ENCODE results near the gene CTNND1. TPM values are rescaled to one million over a fixed set of nuclear protein-coding genes. Genes with fewer than 3 reads are reported as not detected.

CTNND1 gene
- total RNA-seq, 2 donors from 2014 or later = 190 to 216 TPM

DNA sequence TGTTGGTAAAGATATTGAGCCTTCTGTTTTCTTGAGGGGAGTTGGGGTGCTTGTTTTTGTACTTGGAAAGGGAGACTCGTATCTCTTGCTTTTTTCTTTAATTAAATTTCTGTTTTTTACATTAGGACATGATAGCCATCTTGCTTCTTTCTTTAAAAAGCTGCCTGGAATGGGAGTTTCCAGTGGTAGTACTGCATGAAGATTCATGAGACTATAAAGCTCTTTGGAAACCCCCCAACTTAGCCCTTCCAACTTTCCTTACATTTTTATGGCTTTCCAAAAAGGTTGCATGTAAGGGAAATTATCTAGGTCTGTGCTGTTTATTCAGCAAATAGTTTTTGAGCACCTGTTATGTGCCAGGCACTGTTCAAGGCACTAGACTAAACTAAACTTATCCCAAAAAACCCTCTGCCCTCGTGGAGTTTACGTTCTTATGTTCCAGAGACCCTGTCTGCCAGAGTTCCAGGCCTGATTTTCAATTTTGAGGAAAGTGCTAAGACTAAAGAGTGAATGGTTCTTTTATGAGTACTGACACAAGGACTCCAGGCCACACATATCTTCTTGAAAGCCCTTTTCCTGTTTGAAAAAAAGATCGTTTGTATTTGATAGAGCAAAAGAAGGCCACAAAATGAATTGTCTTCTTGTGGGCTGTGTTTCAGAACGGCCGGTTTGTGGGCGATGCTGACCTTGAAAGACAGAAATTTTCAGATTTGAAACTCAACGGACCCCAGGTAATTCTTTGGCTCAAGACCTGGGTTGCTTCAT, 31.9 kb downstream of the CTNND1 start:
- TF ChIP-seq, protein P1, sequence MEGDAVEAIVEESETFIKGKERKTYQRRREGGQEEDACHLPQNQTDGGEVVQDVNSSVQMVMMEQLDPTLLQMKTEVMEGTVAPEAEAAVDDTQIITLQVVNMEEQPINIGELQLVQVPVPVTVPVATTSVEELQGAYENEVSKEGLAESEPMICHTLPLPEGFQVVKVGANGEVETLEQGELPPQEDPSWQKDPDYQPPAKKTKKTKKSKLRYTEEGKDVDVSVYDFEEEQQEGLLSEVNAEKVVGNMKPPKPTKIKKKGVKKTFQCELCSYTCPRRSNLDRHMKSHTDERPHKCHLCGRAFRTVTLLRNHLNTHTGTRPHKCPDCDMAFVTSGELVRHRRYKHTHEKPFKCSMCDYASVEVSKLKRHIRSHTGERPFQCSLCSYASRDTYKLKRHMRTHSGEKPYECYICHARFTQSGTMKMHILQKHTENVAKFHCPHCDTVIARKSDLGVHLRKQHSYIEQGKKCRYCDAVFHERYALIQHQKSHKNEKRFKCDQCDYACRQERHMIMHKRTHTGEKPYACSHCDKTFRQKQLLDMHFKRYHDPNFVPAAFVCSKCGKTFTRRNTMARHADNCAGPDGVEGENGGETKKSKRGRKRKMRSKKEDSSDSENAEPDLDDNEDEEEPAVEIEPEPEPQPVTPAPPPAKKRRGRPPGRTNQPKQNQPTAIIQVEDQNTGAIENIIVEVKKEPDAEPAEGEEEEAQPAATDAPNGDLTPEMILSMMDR (conservative IDR thresholded peaks at IDR 0.05) = no peak
- Histone ChIP-seq H3K27me3 (ENCODE audit: control insufficient read depth, insufficient read depth, low read length, poor library complexity, severe bottlenecking) (no peaks in the 10 kb centered on the region), H3K27ac (ENCODE audit: low read depth, low read length) (no peak overlapping the region), H3K4me3 (ENCODE audit: low read length) (no peak overlapping the region), H3K9ac (ENCODE audit: extremely low read depth, low read length, poor library complexity, severe bottlenecking) (no peak overlapping the region), H3K36me3 (ENCODE audit: control insufficient read depth, insufficient read depth, low read length) (peaks cover 61% of the 10 kb centered on the region), H3K9me3 (ENCODE audit: control insufficient read depth, low read length) (no peaks in the 10 kb centered on the region), H3K4me1 (ENCODE audit: control insufficient read depth, insufficient read depth, low read length) (peaks cover 3% of the 10 kb centered on the region)
- H3K9me3 Mint-ChIP-seq = no peaks in the 10 kb centered on the region
- peak overlapping the region; percentile 62 for H3K27ac Mint-ChIP-seq
- peaks cover 66% of the 10 kb centered on the region for H3K36me3 Mint-ChIP-seq (ENCODE audit: low read depth)
- DNase-seq = peak; percentile 25
- H3K4me3 Mint-ChIP-seq = no peak overlapping the region
- no peaks in the 10 kb centered on the region for H3K27me3 Mint-ChIP-seq (ENCODE audit: insufficient read depth)
- peaks cover 27% of the 10 kb centered on the region for H3K4me1 Mint-ChIP-seq
- WGBS, 2 experiments (ENCODE audit: insufficient coverage in 1 of 2, insufficient read length in 1 of 2) = 94 to 100% methylated on average over 1 to 8 of the region's 8 CpGs

DNA sequence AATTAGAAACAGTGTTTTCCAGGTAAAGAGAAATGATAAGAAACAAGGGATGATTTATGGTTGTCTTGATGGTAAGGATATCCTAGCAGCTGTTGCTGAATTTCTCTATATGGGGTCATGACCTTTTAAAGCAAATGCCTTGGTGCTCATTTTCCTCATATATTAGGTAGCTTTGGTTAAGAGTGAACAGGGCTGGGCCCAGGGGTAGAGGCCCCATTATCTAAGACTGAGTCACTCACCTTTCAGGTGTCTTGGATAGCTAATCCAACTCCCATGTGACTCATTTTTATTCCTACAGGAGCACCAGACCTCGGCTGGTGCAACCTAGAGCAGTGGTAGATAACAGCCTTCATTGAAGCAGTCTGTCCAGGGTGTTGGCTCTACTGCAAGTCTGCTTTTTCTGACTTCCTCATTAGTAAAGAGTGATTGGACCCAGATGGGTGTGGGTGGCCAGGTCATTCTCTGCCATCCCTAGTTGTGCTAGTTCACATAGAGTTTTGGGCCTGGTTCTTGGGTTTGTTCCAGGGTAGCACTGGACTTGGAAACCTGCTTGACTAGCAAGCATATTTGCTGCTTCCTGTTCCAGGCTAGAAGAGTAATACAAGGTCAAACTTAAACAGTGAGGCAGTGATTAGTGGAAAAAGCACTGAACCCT, 37.4 kb downstream of the CTNND1 start:
- H3K9me3 Mint-ChIP-seq = no peaks in the 10 kb centered on the region
- peak overlapping the region; percentile 31 for H3K27ac ChIP-seq (ENCODE audit: low read depth, low read length)
- no peak overlapping the region for H3K4me3 Mint-ChIP-seq
- H3K4me3 ChIP-seq (ENCODE audit: low read length) = no peak overlapping the region
- TF ChIP-seq, protein P1 (conservative IDR thresholded peaks at IDR 0.05) = no peak
- H3K4me1 ChIP-seq (ENCODE audit: control insufficient read depth, insufficient read depth, low read length) = peaks cover 11% of the 10 kb centered on the region
- no peak for DNase-seq
- no peaks in the 10 kb centered on the region for H3K27me3 Mint-ChIP-seq (ENCODE audit: insufficient read depth)
- H3K9me3 ChIP-seq (ENCODE audit: control insufficient read depth, low read length) = no peaks in the 10 kb centered on the region
- peak overlapping the region; percentile 71 for H3K27ac Mint-ChIP-seq
- H3K4me1 Mint-ChIP-seq = peaks cover 38% of the 10 kb centered on the region
- peaks cover 70% of the 10 kb centered on the region for H3K36me3 Mint-ChIP-seq (ENCODE audit: low read depth)
- WGBS, 2 experiments (ENCODE audit: insufficient coverage in 1 of 2, insufficient read length in 1 of 2) = 80 to 85% methylated on average over 1 of the region's 1 CpG
- H3K27me3 ChIP-seq (ENCODE audit: control insufficient read depth, insufficient read depth, low read length, poor library complexity, severe bottlenecking) = no peaks in the 10 kb centered on the region
- peaks cover 68% of the 10 kb centered on the region for H3K36me3 ChIP-seq (ENCODE audit: control insufficient read depth, insufficient read depth, low read length)
- no peak overlapping the region for H3K9ac ChIP-seq (ENCODE audit: extremely low read depth, low read length, poor library complexity, severe bottlenecking)

DNA sequence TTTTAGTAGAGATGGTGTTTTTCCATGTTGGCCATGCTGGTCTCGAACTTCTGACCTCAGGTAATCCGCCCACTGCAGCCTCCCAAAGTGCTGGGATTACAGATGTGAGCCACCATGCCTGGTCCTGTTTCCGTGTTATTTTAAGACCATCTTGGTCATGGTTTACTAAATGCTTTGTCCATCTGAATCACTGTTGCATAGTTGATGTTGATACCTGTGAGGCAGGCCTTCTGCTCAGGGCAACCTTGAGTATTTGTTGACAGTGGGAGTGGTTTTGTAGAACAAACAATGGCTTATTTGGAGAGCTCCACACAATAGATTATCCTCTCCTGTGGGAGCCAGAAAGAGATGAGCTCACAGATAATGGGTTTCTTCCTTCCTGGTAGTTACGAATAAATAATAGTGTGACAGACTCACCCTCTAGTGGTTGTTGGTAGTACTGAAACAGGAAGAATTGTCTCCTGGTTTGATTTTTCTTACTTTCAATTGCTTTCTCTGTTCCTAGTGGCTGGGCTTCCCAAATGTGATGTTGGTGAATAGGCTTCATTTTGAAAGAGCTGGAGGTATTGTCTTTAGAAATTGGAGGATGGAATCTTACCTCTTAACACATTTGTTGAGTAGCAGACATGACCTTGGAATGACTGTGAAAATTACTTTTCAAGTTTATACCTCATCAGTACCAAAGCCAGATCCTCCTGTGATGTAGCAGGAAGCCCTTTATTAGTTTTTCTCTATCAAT, 39.0 kb downstream of the CTNND1 start:
- Histone ChIP-seq H3K9ac (ENCODE audit: extremely low read depth, low read length, poor library complexity, severe bottlenecking) (no peak overlapping the region), H3K27ac (ENCODE audit: low read depth, low read length) (peak overlapping the region; percentile 65), H3K4me1 (ENCODE audit: control insufficient read depth, insufficient read depth, low read length) (peaks cover 11% of the 10 kb centered on the region), H3K27me3 (ENCODE audit: control insufficient read depth, insufficient read depth, low read length, poor library complexity, severe bottlenecking) (no peaks in the 10 kb centered on the region), H3K4me3 (ENCODE audit: low read length) (peak overlapping the region; percentile 4), H3K9me3 (ENCODE audit: control insufficient read depth, low read length) (no peaks in the 10 kb centered on the region), H3K36me3 (ENCODE audit: control insufficient read depth, insufficient read depth, low read length) (peaks cover 69% of the 10 kb centered on the region)
- Mint-ChIP-seq H3K4me1 (peaks cover 38% of the 10 kb centered on the region), H3K27ac (peak overlapping the region; percentile 92), H3K36me3 (ENCODE audit: low read depth) (peaks cover 71% of the 10 kb centered on the region), H3K9me3 (no peaks in the 10 kb centered on the region), H3K4me3 (no peak overlapping the region), H3K27me3 (ENCODE audit: insufficient read depth) (no peaks in the 10 kb centered on the region)
- TF ChIP-seq, protein P1 (conservative IDR thresholded peaks at IDR 0.05) = peak; percentile 94
- DNase-seq = peak; percentile 76
- WGBS, 2 experiments (ENCODE audit: insufficient coverage in 1 of 2, insufficient read length in 1 of 2) = 52 to 86% methylated on average over 3 to 4 of the region's 4 CpGs

Data from endodermal cell (in vitro differentiated cells).